ENCODE results near the gene ATP5PB.
A peak's percentile ranks its signal among the peaks of the same experiment; 100 is the strongest.

The ATP5PB gene

GRCh38 chr1:111499026-111499785 lies 49.9 kb downstream of the ATP5PB start:
- H3K9me3 ChIP-seq (ENCODE audit: low read length), result no peaks in the 10 kb centered on the region
- no peaks in the 10 kb centered on the region for H3K79me2 ChIP-seq (ENCODE audit: insufficient read depth, low read length)
- H3K9me2 ChIP-seq (ENCODE audit: low read depth, low read length), result no peaks in the 10 kb centered on the region
- H4K20me1 ChIP-seq (ENCODE audit: insufficient read depth, low read length), result no peaks in the 10 kb centered on the region
- no peak overlapping the region for H2AFZ ChIP-seq (ENCODE audit: low read length)
- no peaks in the 10 kb centered on the region for H3K36me3 ChIP-seq (ENCODE audit: insufficient read depth, low read length)
- H3K4me2 ChIP-seq (ENCODE audit: low read length), result no peak overlapping the region
- H3K4me3 ChIP-seq (ENCODE audit: low read depth, low read length, poor library complexity, severe bottlenecking), result no peak overlapping the region
- peaks cover 7% of the 10 kb centered on the region; the same call in 1 of the 2 replicates for H3K27me3 ChIP-seq (ENCODE audit: insufficient read depth, low read length)
- H3K27ac ChIP-seq (ENCODE audit: low read depth, low read length, poor library complexity, severe bottlenecking), result no peak overlapping the region
- peaks cover 11% of the 10 kb centered on the region for H3K4me1 ChIP-seq (ENCODE audit: insufficient read depth, low read length, severe bottlenecking)
- TF ChIP-seq, protein P1, sequence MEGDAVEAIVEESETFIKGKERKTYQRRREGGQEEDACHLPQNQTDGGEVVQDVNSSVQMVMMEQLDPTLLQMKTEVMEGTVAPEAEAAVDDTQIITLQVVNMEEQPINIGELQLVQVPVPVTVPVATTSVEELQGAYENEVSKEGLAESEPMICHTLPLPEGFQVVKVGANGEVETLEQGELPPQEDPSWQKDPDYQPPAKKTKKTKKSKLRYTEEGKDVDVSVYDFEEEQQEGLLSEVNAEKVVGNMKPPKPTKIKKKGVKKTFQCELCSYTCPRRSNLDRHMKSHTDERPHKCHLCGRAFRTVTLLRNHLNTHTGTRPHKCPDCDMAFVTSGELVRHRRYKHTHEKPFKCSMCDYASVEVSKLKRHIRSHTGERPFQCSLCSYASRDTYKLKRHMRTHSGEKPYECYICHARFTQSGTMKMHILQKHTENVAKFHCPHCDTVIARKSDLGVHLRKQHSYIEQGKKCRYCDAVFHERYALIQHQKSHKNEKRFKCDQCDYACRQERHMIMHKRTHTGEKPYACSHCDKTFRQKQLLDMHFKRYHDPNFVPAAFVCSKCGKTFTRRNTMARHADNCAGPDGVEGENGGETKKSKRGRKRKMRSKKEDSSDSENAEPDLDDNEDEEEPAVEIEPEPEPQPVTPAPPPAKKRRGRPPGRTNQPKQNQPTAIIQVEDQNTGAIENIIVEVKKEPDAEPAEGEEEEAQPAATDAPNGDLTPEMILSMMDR (IDR thresholded peaks at IDR 0.05; ENCODE audit: low read length), result no peak
- no peak for TF ChIP-seq EZH2 (IDR thresholded peaks at IDR 0.05; ENCODE audit: borderline replicate concordance, low read length)
- no peak overlapping the region for H3K9ac ChIP-seq (ENCODE audit: low read length)
- H3F3A ChIP-seq (ENCODE audit: insufficient read depth, low read length), result no peaks in the 10 kb centered on the region

DNA sequence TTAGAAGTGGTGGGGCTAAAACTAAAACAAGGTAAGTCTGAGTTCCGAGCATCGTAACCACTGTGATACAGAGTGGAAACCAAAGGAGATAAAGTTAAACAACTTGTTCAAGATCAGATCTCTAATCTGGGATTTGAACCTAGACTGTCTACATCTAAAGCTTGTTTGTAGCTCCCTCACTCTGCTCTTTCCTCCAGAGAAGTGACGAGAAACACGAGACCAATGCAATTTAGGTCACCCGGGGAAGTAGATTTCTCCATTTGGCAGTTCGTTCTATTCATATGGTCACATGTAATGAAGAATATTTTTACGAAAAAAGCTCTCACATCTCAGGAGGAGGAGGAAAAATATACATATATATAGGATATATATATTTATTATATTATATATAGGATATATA lies 52.4 kb downstream of the ATP5PB start:
- no peak overlapping the region for H3K4me2 ChIP-seq (ENCODE audit: low read length)
- H3K4me1 ChIP-seq (ENCODE audit: insufficient read depth, low read length, severe bottlenecking), result peaks cover 36% of the 10 kb centered on the region
- H3K9me2 ChIP-seq (ENCODE audit: low read depth, low read length), result no peaks in the 10 kb centered on the region
- H3F3A ChIP-seq (ENCODE audit: insufficient read depth, low read length), result 0 out of 2 replicates have a peak, but pooled peaks cover 5% of the 10 kb centered on the region
- H4K20me1 ChIP-seq (ENCODE audit: insufficient read depth, low read length), result no peaks in the 10 kb centered on the region
- H3K9me3 ChIP-seq (ENCODE audit: low read length), result no peaks in the 10 kb centered on the region
- TF ChIP-seq, protein P1 (IDR thresholded peaks at IDR 0.05; ENCODE audit: low read length), result no peak
- TF ChIP-seq EZH2 (IDR thresholded peaks at IDR 0.05; ENCODE audit: borderline replicate concordance, low read length), result no peak
- H3K27ac ChIP-seq (ENCODE audit: low read depth, low read length, poor library complexity, severe bottlenecking), result no peak overlapping the region
- no peak overlapping the region for H3K4me3 ChIP-seq (ENCODE audit: low read depth, low read length, poor library complexity, severe bottlenecking)
- no peak overlapping the region for H3K9ac ChIP-seq (ENCODE audit: low read length)
- H3K27me3 ChIP-seq (ENCODE audit: insufficient read depth, low read length), result peaks cover 2% of the 10 kb centered on the region; the same call in 1 of the 2 replicates
- H3K79me2 ChIP-seq (ENCODE audit: insufficient read depth, low read length), result no peaks in the 10 kb centered on the region
- no peak overlapping the region for H2AFZ ChIP-seq (ENCODE audit: low read length)
- no peaks in the 10 kb centered on the region for H3K36me3 ChIP-seq (ENCODE audit: insufficient read depth, low read length)

DNA sequence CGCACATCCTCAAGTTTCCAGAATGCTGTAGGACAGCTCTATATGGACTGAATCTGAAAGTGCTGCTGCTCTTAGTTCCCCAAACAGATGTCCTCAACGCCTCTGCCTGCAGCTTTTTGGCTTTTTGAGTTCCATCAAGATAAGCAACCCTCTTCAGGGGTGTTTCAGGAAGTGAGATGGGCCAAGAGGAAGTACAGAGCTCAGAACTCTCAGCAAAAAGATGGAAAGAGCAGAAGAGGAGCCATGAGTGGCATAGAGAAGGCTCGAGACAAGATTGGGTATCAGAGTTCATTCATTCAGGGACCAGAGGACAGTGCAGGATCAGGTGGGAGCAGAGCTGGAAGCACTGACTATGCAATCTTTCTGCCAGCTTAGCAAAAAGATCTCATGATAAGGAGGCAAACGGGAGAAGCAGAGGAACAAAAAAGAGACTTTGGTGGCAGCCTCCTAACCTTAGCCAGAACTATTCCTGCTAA lies 54.4 kb downstream of the ATP5PB start, which contains the start of the genes ADORA3 and TMIGD3:
ADORA3 (minus strand) TSS at position 49 of the 476 bp plus-strand sequence. CDS start 279 bp downstream, outside the sequence.
TMIGD3 (minus strand) TSS at position 49 of the 476 bp plus-strand sequence. CDS start 279 bp downstream, outside the sequence.
- Histone ChIP-seq H3K27ac (ENCODE audit: low read depth, low read length, poor library complexity, severe bottlenecking) (peak within 1 kb of the TSS; percentile 24), H3K4me1 (ENCODE audit: insufficient read depth, low read length, severe bottlenecking) (peaks cover 55% of the 10 kb centered on the region), H3K9me3 (ENCODE audit: low read length) (no peaks in the 10 kb centered on the region), H2AFZ (ENCODE audit: low read length) (no peak within 1 kb of the TSS), H4K20me1 (ENCODE audit: insufficient read depth, low read length) (no peaks in the 10 kb centered on the region), H3K79me2 (ENCODE audit: insufficient read depth, low read length) (no peaks in the 10 kb centered on the region), H3F3A (ENCODE audit: insufficient read depth, low read length) (0 out of 2 replicates have a peak, but pooled peaks cover 5% of the 10 kb centered on the region), H3K9me2 (ENCODE audit: low read depth, low read length) (no peaks in the 10 kb centered on the region), H3K4me3 (ENCODE audit: low read depth, low read length, poor library complexity, severe bottlenecking) (no peak within 1 kb of the TSS), H3K9ac (ENCODE audit: low read length) (no peak within 1 kb of the TSS), H3K36me3 (ENCODE audit: insufficient read depth, low read length) (no peaks in the 10 kb centered on the region), H3K27me3 (ENCODE audit: insufficient read depth, low read length) (no peaks in the 10 kb centered on the region; the same call in 1 of the 2 replicates), H3K4me2 (ENCODE audit: low read length) (peak within 1 kb of the TSS; percentile 23; the same call in 1 of the 2 replicates)
- TF ChIP-seq, protein P1 (IDR thresholded peaks at IDR 0.05; ENCODE audit: low read length), result no peak
- TF ChIP-seq EZH2 (IDR thresholded peaks at IDR 0.05; ENCODE audit: borderline replicate concordance, low read length), result no peak
